Endothelial cell of umbilical vein (primary cell): Measurements from ENCODE around the gene RMDN3.

Experiments
- CTCF ChIP-seq, 2 donors: IDR thresholded peaks; 1 replicate in 1 of 2; 2 replicates in 1 of 2; pipeline ENCODE4 v1.5.1; 2011; ENCODE audit warnings: low read length in 2 of 2, mild to moderate bottlenecking in 2 of 2, moderate library complexity in 2 of 2, control low read depth in 1 of 2, inconsistent platforms in 1 of 2, low read depth in 1 of 2; ENCODE audit not compliant: insufficient read depth in 1 of 2; ENCODE audit errors: extremely low read depth in 1 of 2
- EZH2 ChIP-seq: IDR thresholded peaks from 2 replicates; pipeline ENCODE4 v1.6.1; 2012; ENCODE audit warnings: borderline replicate concordance, low read depth, mild to moderate bottlenecking, moderate library complexity, low read length, inconsistent platforms; ENCODE audit not compliant: severe bottlenecking
- POLR2A ChIP-seq: IDR thresholded peaks from 2 replicates; pipeline ENCODE4 v1.6.1; 2012; ENCODE audit warnings: low read depth, mild to moderate bottlenecking, control low read depth, low read length
- POLR2AphosphoS5 ChIP-seq: IDR thresholded peaks from 2 replicates; pipeline ENCODE4 v1.6.1; 2012; ENCODE audit warnings: low read depth, mild to moderate bottlenecking, control low read depth, low read length, moderate library complexity; ENCODE audit not compliant: insufficient read depth

GRCh38 chr15:40764629-40765103, 9.6 kb upstream of the RMDN3 start:
- TF ChIP-seq POLR2A, result no peak
- no peak for TF ChIP-seq POLR2AphosphoS5
- TF ChIP-seq CTCF (IDR thresholded peaks at IDR 0.05; ENCODE audit: extremely low read depth in 1 of 2, insufficient read depth in 1 of 2, low read depth in 1 of 2, low read length in 2 of 2), result no peak
- no peak for TF ChIP-seq EZH2
